RWPE2 (cell line): ENCODE results near the gene ING2.
"Not testable (repeated sequence)": the region's sequence is repeated elsewhere in the genome, so short reads cannot be mapped to it uniquely, and the experiment has no call there.

Source experiments
- ATAC-seq: fragments of 200-7000 bp; cut with Tn5 transposase; 3 replicates; pipeline ENCODE4 v1.9.1; 2021; ENCODE audit warnings: low read depth
- DNase-seq: peaks from one replicate; pipeline ENCODE4 v3.0.0-alpha.2; 2020; ENCODE audit warnings: low spot score
- H3K27ac ChIP-seq: fragments of 450-650 bp; 2 replicates; pipeline ENCODE4 v1.5.1; 2017; ENCODE audit warnings: mild to moderate bottlenecking; ENCODE audit not compliant: poor library complexity, severe bottlenecking
- H3K27me3 ChIP-seq: fragments of 250-450 bp; sonication (Bioruptor Pico); 2 replicates; pipeline ENCODE4 v1.5.1; 2021; ENCODE audit warnings: mild to moderate bottlenecking, moderate library complexity; ENCODE audit not compliant: insufficient read depth, poor library complexity, severe bottlenecking
- H3K36me3 ChIP-seq: fragments of 250-450 bp; sonication (Bioruptor Pico); 2 replicates; pipeline ENCODE4 v1.5.1; 2020; ENCODE audit warnings: low read depth, mild to moderate bottlenecking, moderate library complexity
- H3K4me1 ChIP-seq: fragments of 250-450 bp; sonication (Bioruptor Pico); 2 replicates; pipeline ENCODE4 v1.5.1; 2021; ENCODE audit warnings: mild to moderate bottlenecking, moderate library complexity; ENCODE audit not compliant: insufficient read depth, poor library complexity, severe bottlenecking
- H3K4me3 ChIP-seq: fragments of 250-450 bp; sonication (Bioruptor Pico); 2 replicates; pipeline ENCODE4 v1.5.1; 2021; ENCODE audit warnings: mild to moderate bottlenecking, moderate library complexity; ENCODE audit not compliant: severe bottlenecking
- H3K9me3 ChIP-seq: fragments of 250-450 bp; sonication (Bioruptor Pico); 2 replicates; pipeline ENCODE4 v1.5.1; 2021; ENCODE audit warnings: mild to moderate bottlenecking, moderate library complexity; ENCODE audit not compliant: severe bottlenecking
- TF ChIP-seq, protein P1 (sequence below): fragments of 450-650 bp; IDR thresholded peaks from one replicate; pipeline ENCODE4 v1.5.1; 2017; ENCODE audit warnings: mild to moderate bottlenecking, moderate library complexity; ENCODE audit not compliant: poor library complexity, severe bottlenecking

The ING2 gene

DNA sequence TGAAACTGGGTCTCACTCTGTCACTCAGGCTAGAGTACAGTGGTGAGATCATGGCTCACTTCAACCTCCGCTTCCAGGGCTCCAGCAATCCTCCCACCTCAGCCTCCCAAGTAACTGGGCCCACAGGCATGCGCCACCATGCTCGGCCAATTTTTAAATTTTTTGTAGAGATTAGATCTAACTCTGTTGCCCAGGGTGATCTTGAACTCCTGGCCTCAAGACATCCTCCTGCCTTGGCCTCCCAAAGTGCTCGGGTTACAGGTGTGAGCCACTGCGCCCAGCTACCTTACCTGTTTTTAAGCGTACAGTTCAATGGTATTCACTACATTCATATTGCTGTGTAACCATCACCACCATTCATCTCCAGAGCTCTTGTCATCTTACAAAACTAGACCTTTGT lies 41.5 kb downstream of the ING2 start:
- ATAC-seq (no peak), DNase-seq (no peak)
- Histone ChIP-seq H3K4me1 (no peaks in the 10 kb centered on the region), H3K4me3 (no peak overlapping the region), H3K9me3 (no peaks in the 10 kb centered on the region), H3K36me3 (no peaks in the 10 kb centered on the region), H3K27me3 (no peaks in the 10 kb centered on the region), H3K27ac (no peak overlapping the region)
- TF ChIP-seq, protein P1, sequence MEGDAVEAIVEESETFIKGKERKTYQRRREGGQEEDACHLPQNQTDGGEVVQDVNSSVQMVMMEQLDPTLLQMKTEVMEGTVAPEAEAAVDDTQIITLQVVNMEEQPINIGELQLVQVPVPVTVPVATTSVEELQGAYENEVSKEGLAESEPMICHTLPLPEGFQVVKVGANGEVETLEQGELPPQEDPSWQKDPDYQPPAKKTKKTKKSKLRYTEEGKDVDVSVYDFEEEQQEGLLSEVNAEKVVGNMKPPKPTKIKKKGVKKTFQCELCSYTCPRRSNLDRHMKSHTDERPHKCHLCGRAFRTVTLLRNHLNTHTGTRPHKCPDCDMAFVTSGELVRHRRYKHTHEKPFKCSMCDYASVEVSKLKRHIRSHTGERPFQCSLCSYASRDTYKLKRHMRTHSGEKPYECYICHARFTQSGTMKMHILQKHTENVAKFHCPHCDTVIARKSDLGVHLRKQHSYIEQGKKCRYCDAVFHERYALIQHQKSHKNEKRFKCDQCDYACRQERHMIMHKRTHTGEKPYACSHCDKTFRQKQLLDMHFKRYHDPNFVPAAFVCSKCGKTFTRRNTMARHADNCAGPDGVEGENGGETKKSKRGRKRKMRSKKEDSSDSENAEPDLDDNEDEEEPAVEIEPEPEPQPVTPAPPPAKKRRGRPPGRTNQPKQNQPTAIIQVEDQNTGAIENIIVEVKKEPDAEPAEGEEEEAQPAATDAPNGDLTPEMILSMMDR, result no peak

DNA sequence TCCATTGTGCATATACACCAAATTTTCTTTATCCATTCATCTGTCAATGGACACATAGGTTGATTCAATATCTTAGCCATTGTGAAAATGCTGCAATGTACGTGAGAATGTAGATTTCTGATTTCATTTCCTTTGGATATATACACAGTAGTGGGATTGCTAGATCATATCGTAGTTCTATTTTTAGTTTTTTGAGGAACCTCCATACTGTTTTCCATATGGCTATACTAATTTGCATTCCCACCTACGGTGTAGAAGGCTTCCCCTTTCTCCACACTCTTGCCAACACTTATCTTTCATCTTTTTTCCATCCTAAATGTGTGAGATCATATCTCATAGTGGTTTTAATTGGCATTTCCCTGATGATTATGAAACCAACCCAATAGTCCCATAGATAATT lies 43.4 kb downstream of the ING2 start:
- Histone ChIP-seq H3K4me3 (no peak overlapping the region), H3K4me1 (no peaks in the 10 kb centered on the region), H3K27me3 (no peaks in the 10 kb centered on the region), H3K9me3 (no peaks in the 10 kb centered on the region), H3K27ac (no peak overlapping the region), H3K36me3 (no peaks in the 10 kb centered on the region)
- ATAC-seq, result no peak
- DNase-seq, result no peak
- TF ChIP-seq, protein P1, result no peak

DNA sequence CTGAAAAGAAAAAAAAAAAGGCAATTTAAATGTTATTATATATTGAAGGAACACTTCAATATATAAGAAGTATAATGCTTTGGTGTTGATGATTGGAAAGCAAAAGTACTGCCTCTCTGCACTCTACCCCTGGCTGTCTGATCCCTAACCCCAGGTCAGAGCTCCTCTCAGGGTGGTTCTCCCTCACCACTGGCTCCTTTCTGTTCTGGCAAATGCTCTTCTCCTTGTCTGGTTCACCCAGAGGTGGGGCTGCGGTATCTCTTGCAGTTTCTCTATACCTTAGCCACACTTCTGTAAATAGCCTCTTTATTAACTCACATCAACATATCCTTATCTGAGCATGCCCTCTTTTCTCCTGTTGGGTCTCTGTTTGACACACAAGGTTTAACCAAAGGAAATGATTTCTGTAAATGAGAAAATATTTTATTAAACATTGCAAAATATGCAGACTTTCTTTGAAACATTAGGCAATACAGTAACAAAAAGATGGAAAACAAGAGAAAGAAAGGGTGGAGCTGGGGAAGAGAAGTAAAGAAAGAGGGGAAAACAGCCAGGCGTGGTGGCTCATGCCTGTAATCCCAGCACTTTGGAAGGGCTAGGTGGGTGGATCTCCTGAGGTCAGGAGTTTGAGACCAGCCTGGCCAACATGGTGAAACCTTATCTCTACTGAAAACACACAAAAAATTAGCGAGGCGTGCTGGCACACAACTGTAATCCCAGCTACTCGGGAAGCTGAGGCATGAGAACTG lies 45.7 kb downstream of the ING2 start:
- no peaks in the 10 kb centered on the region for H3K9me3 ChIP-seq
- no peak overlapping the region for H3K4me3 ChIP-seq
- H3K36me3 ChIP-seq, result no peaks in the 10 kb centered on the region
- no peaks in the 10 kb centered on the region for H3K27me3 ChIP-seq
- H3K4me1 ChIP-seq, result no peaks in the 10 kb centered on the region
- DNase-seq (no peak), ATAC-seq (no peak)
- H3K27ac ChIP-seq, result no peak overlapping the region
- TF ChIP-seq, protein P1, result no peak

DNA sequence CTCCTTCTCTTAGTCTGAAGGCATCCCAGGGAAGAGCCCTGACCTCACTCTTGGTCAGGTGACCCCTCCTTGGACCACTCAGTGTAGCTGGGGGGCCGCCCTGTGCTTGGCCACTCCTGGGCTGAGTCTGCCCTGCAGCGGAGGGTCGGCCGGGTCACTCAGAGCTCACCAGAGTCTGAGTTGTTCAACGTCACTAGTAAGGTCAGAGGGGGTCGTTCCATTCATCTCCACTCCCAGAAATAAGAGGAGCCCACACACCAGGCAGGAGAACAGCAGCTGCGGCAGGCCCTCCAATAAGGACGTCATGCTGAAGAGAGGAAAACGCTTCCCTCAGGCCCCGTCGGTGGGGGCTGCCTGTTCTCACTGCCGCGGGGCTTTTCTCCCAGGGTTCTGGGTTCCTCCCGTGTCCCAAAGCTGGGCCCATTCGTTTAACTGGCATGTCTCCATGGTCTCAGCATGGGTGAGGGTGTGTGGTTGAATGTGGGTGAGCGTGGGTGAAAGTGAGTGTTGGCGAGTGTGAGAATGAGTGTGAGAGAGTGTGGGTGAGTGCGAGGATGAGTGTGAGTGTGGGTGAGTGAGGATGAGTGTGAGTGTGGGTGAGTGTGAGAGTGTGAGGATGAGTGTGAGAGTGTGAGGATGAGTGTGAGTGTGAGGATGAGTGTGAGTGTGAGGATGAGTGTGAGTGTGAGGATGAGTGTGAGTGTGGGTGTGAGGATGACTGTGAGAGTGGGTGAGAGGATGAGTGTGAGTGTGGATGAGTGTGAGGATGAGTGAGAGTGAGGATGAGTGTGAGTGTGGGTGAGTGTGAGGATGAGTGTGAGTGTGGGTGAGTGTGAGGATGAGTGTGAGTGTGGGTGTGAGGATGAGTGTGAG lies 47.7 kb downstream of the ING2 start:
- Histone ChIP-seq H3K4me3 (no peak overlapping the region), H3K4me1 (no peaks in the 10 kb centered on the region), H3K9me3 (no peaks in the 10 kb centered on the region), H3K27ac (no peak overlapping the region), H3K27me3 (no peaks in the 10 kb centered on the region), H3K36me3 (no peaks in the 10 kb centered on the region)
- DNase-seq (no peak), ATAC-seq (no peak)
- TF ChIP-seq, protein P1, result no peak

DNA sequence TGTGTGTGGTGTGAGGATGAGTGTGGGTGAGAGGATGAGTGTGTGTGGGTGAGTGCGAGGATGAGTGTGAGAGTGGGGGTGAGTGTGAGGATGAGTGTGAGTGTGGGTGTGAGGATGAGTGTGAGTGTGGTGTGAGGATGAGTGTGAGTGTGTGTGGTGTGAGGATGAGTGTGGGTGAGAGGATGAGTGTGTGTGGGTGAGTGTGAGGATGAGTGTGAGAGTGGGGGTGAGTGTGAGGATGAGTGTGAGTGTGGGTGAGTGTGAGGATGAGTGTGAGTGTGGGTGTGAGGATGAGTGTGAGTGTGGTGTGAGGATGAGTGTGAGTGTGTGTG lies 48.3 kb downstream of the ING2 start:
- not testable (repeated sequence) for H3K36me3 ChIP-seq, DNase-seq, H3K9me3 ChIP-seq, H3K27me3 ChIP-seq, H3K4me1 ChIP-seq, H3K4me3 ChIP-seq, ATAC-seq, H3K27ac ChIP-seq
